Adrenal gland (tissue), 5 donors: ENCODE data around the gene SSBP3.

Experiments used
- POLR2A ChIP-seq, 2 donors: fragments of 450-650 bp; IDR thresholded peaks; one replicate each; pipeline ENCODE4 v1.6.1; 2017; ENCODE audit warnings: antibody characterized with exemption in 2 of 2, mild to moderate bottlenecking in 2 of 2, moderate library complexity in 1 of 2
- TF ChIP-seq, protein P1 (sequence below), 6 experiments: fragments of 450-650 bp in 4 of 6; fragments of 200-600 bp in 2 of 6; sonication (generic) in 1 of 6; IDR thresholded peaks; 1 replicate in 5 of 6; 2 replicates in 1 of 6; pipeline versions ENCODE4 v1.5.1 to v1.8.0; 2016 to 2021; ENCODE audit warnings: antibody characterized with exemption in 6 of 6, mild to moderate bottlenecking in 2 of 6, moderate library complexity in 1 of 6
- donor health status: DM: no; HTN: no; CAD: no.

DNA sequence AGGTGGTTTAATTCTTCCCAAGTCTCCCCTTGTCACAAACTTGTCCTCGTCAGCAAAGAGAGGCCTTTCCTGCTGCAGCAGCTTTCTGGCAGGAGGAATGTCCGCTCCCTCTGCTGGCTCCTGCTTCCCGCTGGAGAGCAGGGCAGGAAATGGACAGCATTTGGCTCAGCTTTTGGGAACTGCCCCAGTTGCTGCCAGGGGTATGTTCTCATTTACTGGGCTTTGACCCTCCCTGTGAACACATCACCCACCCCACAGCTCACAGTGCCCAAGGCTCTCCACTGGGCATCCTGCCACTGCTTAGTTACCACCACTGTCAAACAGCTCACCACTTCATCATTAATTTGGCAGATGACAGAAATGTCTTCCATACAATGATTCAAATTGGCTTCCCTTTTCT is 130.8 kb downstream of the SSBP3 start:
- TF ChIP-seq POLR2A (IDR thresholded peaks at IDR 0.05) = peak in 1 of 2 donors; percentile 70
- TF ChIP-seq, protein P1, sequence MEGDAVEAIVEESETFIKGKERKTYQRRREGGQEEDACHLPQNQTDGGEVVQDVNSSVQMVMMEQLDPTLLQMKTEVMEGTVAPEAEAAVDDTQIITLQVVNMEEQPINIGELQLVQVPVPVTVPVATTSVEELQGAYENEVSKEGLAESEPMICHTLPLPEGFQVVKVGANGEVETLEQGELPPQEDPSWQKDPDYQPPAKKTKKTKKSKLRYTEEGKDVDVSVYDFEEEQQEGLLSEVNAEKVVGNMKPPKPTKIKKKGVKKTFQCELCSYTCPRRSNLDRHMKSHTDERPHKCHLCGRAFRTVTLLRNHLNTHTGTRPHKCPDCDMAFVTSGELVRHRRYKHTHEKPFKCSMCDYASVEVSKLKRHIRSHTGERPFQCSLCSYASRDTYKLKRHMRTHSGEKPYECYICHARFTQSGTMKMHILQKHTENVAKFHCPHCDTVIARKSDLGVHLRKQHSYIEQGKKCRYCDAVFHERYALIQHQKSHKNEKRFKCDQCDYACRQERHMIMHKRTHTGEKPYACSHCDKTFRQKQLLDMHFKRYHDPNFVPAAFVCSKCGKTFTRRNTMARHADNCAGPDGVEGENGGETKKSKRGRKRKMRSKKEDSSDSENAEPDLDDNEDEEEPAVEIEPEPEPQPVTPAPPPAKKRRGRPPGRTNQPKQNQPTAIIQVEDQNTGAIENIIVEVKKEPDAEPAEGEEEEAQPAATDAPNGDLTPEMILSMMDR (IDR thresholded peaks at IDR 0.05) = peak in 5 of 6 experiments; percentile 27 to 58 (median 47)
